HG03103 (cell line): ENCODE data around the gene ERCC2.

Experiments
- ATAC-seq: cut with Tn5 transposase; IDR thresholded peaks from one replicate; pipeline ENCODE4 v1.9.1; 2021; ENCODE audit warnings: low read depth; ENCODE audit not compliant: unreplicated experiment

ERCC2 gene

GRCh38 chr19:45402298-45403061, 32.1 kb upstream of the ERCC2 start:
- ATAC-seq = no peak

- ATAC-seq = no peak
Observed at GRCh38 chr19:45401815-45402214, 31.4 kb upstream of the ERCC2 start.

- no peak for ATAC-seq
Observed at GRCh38 chr19:45400192-45400591, 29.8 kb upstream of the ERCC2 start.

- ATAC-seq = no peak
Observed at GRCh38 chr19:45395821-45396617, 25.6 kb upstream of the ERCC2 start.

GRCh38 chr19:45391871-45392665, 21.7 kb upstream of the ERCC2 start:
- no peak for ATAC-seq

- no peak for ATAC-seq
Observed at GRCh38 chr19:45391346-45391745, 21.0 kb upstream of the ERCC2 start.

GRCh38 chr19:45385392-45386221, 15.2 kb upstream of the ERCC2 start:
- no peak for ATAC-seq

- no peak for ATAC-seq
Observed at GRCh38 chr19:45382426-45382825, 12.1 kb upstream of the ERCC2 start.

GRCh38 chr19:45380107-45380506, 9.7 kb upstream of the ERCC2 start:
- no peak for ATAC-seq

GRCh38 chr19:45376045-45376724, 5.8 kb upstream of the ERCC2 start:
- no peak for ATAC-seq

- no peak for ATAC-seq
Observed at GRCh38 chr19:45368737-45369340, 1.5 kb downstream of the ERCC2 start.

GRCh38 chr19:45368127-45368526, 2.2 kb downstream of the ERCC2 start:
- no peak for ATAC-seq

GRCh38 chr19:45364696-45365095, 5.7 kb downstream of the ERCC2 start:
- ATAC-seq = no peak

- ATAC-seq = no peak
Observed at GRCh38 chr19:45363861-45364459, 6.4 kb downstream of the ERCC2 start.

- ATAC-seq = no peak
Observed at GRCh38 chr19:45362291-45362690, 8.1 kb downstream of the ERCC2 start.

- no peak for ATAC-seq
Observed at GRCh38 chr19:45361608-45362007, 8.8 kb downstream of the ERCC2 start.

GRCh38 chr19:45358213-45358792, 12.1 kb downstream of the ERCC2 start:
- no peak for ATAC-seq

- ATAC-seq = no peak
Observed at GRCh38 chr19:45357445-45357783, 13.0 kb downstream of the ERCC2 start.
